Stomach (tissue), 9 donors: ENCODE measurements around the gene QRFP. TPM values are rescaled to one million over a fixed set of nuclear protein-coding genes. Genes with fewer than 3 reads are reported as not detected.

ENCODE experiments used
- DNase-seq, 2 donors: peaks; one replicate each; pipeline versions ENCODE4 v3.0.0 to v3.0.0-alpha.2; 2013 to 2019
- H3K27ac ChIP-seq, 5 donors: fragments of 200-600 bp in 4 of 5; sonication (generic) in 4 of 5; one replicate each; pipeline ENCODE4 v1.5.1; 2013 to 2019; ENCODE audit warnings: mild to moderate bottlenecking in 1 of 5, moderate library complexity in 1 of 5
- H3K27me3 ChIP-seq, 3 donors: fragments of 200-600 bp; sonication (generic); one replicate each; pipeline ENCODE4 v1.5.1; 2017 to 2019; ENCODE audit warnings: mixed run types in 1 of 3
- H3K36me3 ChIP-seq, 4 donors: fragments of 200-600 bp; sonication (generic); 1 replicate in 3 of 4; 2 replicates in 1 of 4; pipeline ENCODE4 v1.5.1; 2016 to 2019
- H3K4me1 ChIP-seq, 4 donors: fragments of 200-600 bp; sonication (generic); one replicate each; pipeline ENCODE4 v1.5.1; 2016 to 2019
- H3K4me3 ChIP-seq, 4 donors: fragments of 200-600 bp; sonication (generic) in 3 of 4; one replicate each; pipeline ENCODE4 v1.5.1; 2016 to 2019; ENCODE audit warnings: mild to moderate bottlenecking in 1 of 4
- H3K9me3 ChIP-seq, 4 donors: fragments of 200-600 bp; sonication (generic); one replicate each; pipeline ENCODE4 v1.5.1; 2016 to 2019
- CTCF ChIP-seq, 7 experiments: fragments of 450-650 bp in 4 of 7; fragments of 200-600 bp in 3 of 7; sonication (generic) in 3 of 7; IDR thresholded peaks; one replicate each; pipeline ENCODE4 v1.5.1; 2016 to 2019; ENCODE audit warnings: antibody characterized with exemption in 7 of 7, control low read depth in 2 of 7, mild to moderate bottlenecking in 1 of 7
- EP300 ChIP-seq: sonication (generic); formaldehyde crosslinking; IDR thresholded peaks from one replicate; pipeline ENCODE4 v1.6.1; 2017; ENCODE audit warnings: antibody characterized with exemption
- POLR2A ChIP-seq, 4 donors: fragments of 450-650 bp; IDR thresholded peaks; one replicate each; pipeline ENCODE4 v1.6.1; 2016; ENCODE audit warnings: antibody characterized with exemption in 4 of 4, control low read depth in 2 of 4, mild to moderate bottlenecking in 1 of 4, moderate library complexity in 1 of 4
- POLR2AphosphoS5 ChIP-seq, 3 donors: sonication (generic); formaldehyde crosslinking; IDR thresholded peaks; one replicate each; pipeline ENCODE4 v1.6.1; 2016; ENCODE audit warnings: antibody characterized with exemption in 3 of 3
- WGBS, 5 donors: extraction: QIAGEN DNeasy Blood & Tissue Kit in 3 of 5; methylation state at CpG; one replicate each; pipeline versions ENCODE4 v1.1.5 to v1.1.7; 2013 to 2018; 5-methylcytosine and 5-hydroxymethylcytosine counted together
- intact Hi-C: fragments of 100-400 bp; cut with DNase I; formaldehyde crosslinking; loops from one replicate; pipeline ENCODE4 v1.15.1; 2023; ENCODE audit warnings: low total_unique reads
- polyA plus RNA-seq, 3 donors: library from polyadenylated mRNA; stranded (reverse); fragments of 200-250 nt; gene quantifications; one replicate each; pipeline ENCODE4 v1.2.3, GENCODE V29; 2013
- total RNA-seq, 5 donors: library from RNA; depleted of rRNA; stranded (reverse); fragments of >200 nt; gene quantifications; one replicate each; pipeline versions ENCODE4 v1.1.0 to v1.2.3, GENCODE V29; 2014 to 2016
- donor health status: healthy with polysubstance abuse.
- donor health status: Bipolar disorder and iron deficiency.
- donor health status: healthy.

Gene QRFP
- total and polyA plus RNA-seq, 8 donors = not detected

DNA sequence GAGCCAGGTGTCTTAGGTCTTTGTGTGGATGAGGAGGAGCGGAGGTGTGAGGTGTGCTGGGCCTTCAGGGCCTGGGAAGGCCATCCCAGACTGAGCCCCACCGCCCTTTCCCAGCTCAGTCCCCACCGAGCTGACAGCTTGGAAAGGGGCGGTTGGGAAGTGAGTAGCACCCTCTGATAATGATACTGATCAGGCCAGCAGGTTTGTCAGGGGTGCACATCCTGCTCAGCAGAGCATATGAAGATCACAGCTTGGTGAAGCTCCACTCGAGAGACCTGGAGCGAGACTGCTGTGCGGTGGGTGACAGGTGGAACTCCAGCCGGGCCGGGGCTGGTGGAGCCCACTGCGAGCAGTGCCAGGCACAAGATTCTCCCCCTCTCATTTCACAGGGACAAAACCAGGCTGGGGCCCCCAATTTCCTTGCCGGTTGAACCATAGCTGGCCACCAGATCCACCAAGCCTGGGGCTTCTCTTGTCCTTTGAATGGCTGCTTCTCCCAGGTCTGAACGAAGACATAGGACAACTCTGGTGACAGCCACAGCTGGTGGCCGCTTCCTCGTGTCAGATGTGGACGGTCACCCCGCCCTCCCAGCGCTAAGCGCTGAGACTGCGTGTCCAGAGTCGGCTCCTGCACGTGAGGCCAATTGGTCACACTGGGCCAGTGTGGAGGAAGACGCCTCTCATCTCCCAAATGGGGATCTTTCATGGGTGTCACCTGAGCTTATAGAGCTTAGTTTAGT lies 8.3 kb downstream of the QRFP start:
- peak overlapping the region in 1 of 5 donors; percentile 42 for H3K27ac ChIP-seq
- DNase-seq = no peak
- H3K27me3 ChIP-seq = no peaks in the 10 kb centered on the region
- 83 to 93% (median 91%) methylated on average over 16 to 22 of the region's 22 CpGs for WGBS, 5 donors
- no peaks in the 10 kb centered on the region for H3K9me3 ChIP-seq
- TF ChIP-seq EP300 (no peak), POLR2AphosphoS5 (IDR thresholded peaks at IDR 0.05) (no peak), POLR2A (IDR thresholded peaks at IDR 0.05) (no peak), CTCF (IDR thresholded peaks at IDR 0.05) (no peak)
- intact Hi-C loops = no loop called here
- H3K36me3 ChIP-seq = peaks cover 78 to 100% (median 99%) of the 10 kb centered on the region in 4 donors
- peaks cover 0 to 41% (median 18%) of the 10 kb centered on the region in 4 donors for H3K4me1 ChIP-seq
- no peak overlapping the region for H3K4me3 ChIP-seq

- peaks cover 0 to 37% (median 14%) of the 10 kb centered on the region in 4 donors for H3K4me1 ChIP-seq
- H3K27me3 ChIP-seq = no peaks in the 10 kb centered on the region
- no peak for TF ChIP-seq CTCF (IDR thresholded peaks at IDR 0.05)
- TF ChIP-seq EP300 = no peak
- no peak for TF ChIP-seq POLR2AphosphoS5 (IDR thresholded peaks at IDR 0.05)
- no peak for TF ChIP-seq POLR2A (IDR thresholded peaks at IDR 0.05)
- WGBS, 5 donors = 62 to 76% (median 72%) methylated on average over 17 to 25 of the region's 25 CpGs
- H3K4me3 ChIP-seq = no peak overlapping the region
- H3K9me3 ChIP-seq = no peaks in the 10 kb centered on the region
- H3K36me3 ChIP-seq = peaks cover 84 to 100% (median 99%) of the 10 kb centered on the region in 4 donors
- intact Hi-C loops = no loop called here
- peak overlapping the region in 2 of 5 donors; percentile 10 to 42 for H3K27ac ChIP-seq
- DNase-seq = no peak
Measured at GRCh38 chr9:130887494-130888144, 9.0 kb downstream of the QRFP start.

GRCh38 chr9:130886981-130887380 lies 9.6 kb downstream of the QRFP start:
- no peak for DNase-seq
- H3K27ac ChIP-seq = peak overlapping the region in 2 of 5 donors; percentile 12 to 49
- 87 to 94% (median 93%) methylated on average over 19 to 23 of the region's 23 CpGs for WGBS, 5 donors
- peaks cover 0 to 37% (median 12%) of the 10 kb centered on the region in 4 donors for H3K4me1 ChIP-seq
- H3K4me3 ChIP-seq = no peak overlapping the region
- no peaks in the 10 kb centered on the region for H3K27me3 ChIP-seq
- peaks cover 85 to 100% (median 99%) of the 10 kb centered on the region in 4 donors for H3K36me3 ChIP-seq
- TF ChIP-seq POLR2A (IDR thresholded peaks at IDR 0.05) (no peak), POLR2AphosphoS5 (IDR thresholded peaks at IDR 0.05) (no peak), EP300 (no peak)
- intact Hi-C loops = no loop called here
- no peaks in the 10 kb centered on the region for H3K9me3 ChIP-seq

- H3K36me3 ChIP-seq = peaks cover 92 to 100% (median 100%) of the 10 kb centered on the region in 4 donors
- no peaks in the 10 kb centered on the region for H3K9me3 ChIP-seq
- no peak for DNase-seq
- peak overlapping the region in 1 of 5 donors; percentile 66 for H3K27ac ChIP-seq
- no peak for TF ChIP-seq EP300
- no peak for TF ChIP-seq CTCF (IDR thresholded peaks at IDR 0.05)
- no peak for TF ChIP-seq POLR2AphosphoS5 (IDR thresholded peaks at IDR 0.05)
- no peak for TF ChIP-seq POLR2A (IDR thresholded peaks at IDR 0.05)
- no peak overlapping the region for H3K4me3 ChIP-seq
- peaks cover 0 to 37% (median 12%) of the 10 kb centered on the region in 4 donors for H3K4me1 ChIP-seq
- H3K27me3 ChIP-seq = no peaks in the 10 kb centered on the region
- WGBS, 5 donors = 81 to 87% (median 86%) methylated on average over 29 to 35 of the region's 35 CpGs
- intact Hi-C loops = no loop called here
Measured at GRCh38 chr9:130885484-130886375, 10.9 kb downstream of the QRFP start.
